Body of pancreas (tissue), 4 donors: ENCODE results near the gene SLC6A20. TPM values are rescaled to one million over a fixed set of nuclear protein-coding genes. Genes with fewer than 3 reads are reported as not detected.
"Not testable (repeated sequence)": the region's sequence is repeated elsewhere in the genome, so short reads cannot be mapped to it uniquely, and the experiment has no call there.

Source experiments
- ATAC-seq: fragments of 150-250 bp; one replicate; pipeline ENCODE4 v1.9.1; 2016
- DNase-seq, 4 donors: peaks; one replicate each; pipeline ENCODE4 v3.0.0-alpha.2; 2019
- H3K27ac ChIP-seq, 4 donors: fragments of 200-600 bp; sonication (generic); 1 replicate in 3 of 4; 2 replicates in 1 of 4; pipeline versions ENCODE4 v1.5.1 to v1.6.1; 2016 to 2019; ENCODE audit warnings: mild to moderate bottlenecking in 1 of 4, mixed read lengths in 1 of 4, moderate library complexity in 1 of 4
- H3K27me3 ChIP-seq, 2 donors: fragments of 200-600 bp; sonication (generic); one replicate each; pipeline ENCODE4 v1.6.0; 2016; ENCODE audit warnings: mild to moderate bottlenecking in 1 of 2
- H3K36me3 ChIP-seq, 2 donors: fragments of 200-600 bp; sonication (generic); replicated peaks in 1 of 2; 2 replicates each; pipeline ENCODE4 v1.5.1; 2016; ENCODE audit warnings: low read depth in 2 of 2; ENCODE audit not compliant: insufficient read depth in 1 of 2
- H3K4me1 ChIP-seq: fragments of 200-600 bp; sonication (generic); one replicate; pipeline ENCODE4 v1.6.0; 2016
- H3K4me3 ChIP-seq, 2 donors: fragments of 200-600 bp; sonication (generic); 1 replicate in 1 of 2; 2 replicates in 1 of 2; pipeline ENCODE4 v1.5.1; 2016 to 2019
- H3K9me3 ChIP-seq, 3 donors: fragments of 200-600 bp; sonication (generic); 1 replicate in 2 of 3; 2 replicates in 1 of 3; pipeline ENCODE4 v1.5.1; 2016
- POLR2A ChIP-seq, 3 donors: fragments of 450-650 bp; IDR thresholded peaks; one replicate each; pipeline ENCODE4 v1.6.1; 2016; ENCODE audit warnings: antibody characterized with exemption in 3 of 3, mild to moderate bottlenecking in 2 of 3
- WGBS, 2 donors: methylation state at CpG; one replicate each; pipeline ENCODE4 v1.1.5; 2017; 5-methylcytosine and 5-hydroxymethylcytosine counted together
- intact Hi-C: fragments of 100-400 bp; cut with DNase I; formaldehyde crosslinking; loops from one replicate; pipeline ENCODE4 v1.15.1; 2023
- total RNA-seq, 2 donors: library from RNA; depleted of rRNA; stranded (reverse); fragments of >200 nt; gene quantifications; one replicate each; pipeline ENCODE4 v1.1.0, GENCODE V29; 2016
- TF ChIP-seq, protein P1 (sequence below), 7 experiments: fragments of 450-650 bp in 4 of 7; fragments of 200-600 bp in 3 of 7; sonication (generic) in 3 of 7; IDR thresholded peaks; one replicate each; pipeline ENCODE4 v1.5.1; 2016 to 2019; ENCODE audit warnings: antibody characterized with exemption in 7 of 7

Gene SLC6A20
- total RNA-seq, 2 donors from 2014 or later, result 4.7 to 5.3 TPM

DNA sequence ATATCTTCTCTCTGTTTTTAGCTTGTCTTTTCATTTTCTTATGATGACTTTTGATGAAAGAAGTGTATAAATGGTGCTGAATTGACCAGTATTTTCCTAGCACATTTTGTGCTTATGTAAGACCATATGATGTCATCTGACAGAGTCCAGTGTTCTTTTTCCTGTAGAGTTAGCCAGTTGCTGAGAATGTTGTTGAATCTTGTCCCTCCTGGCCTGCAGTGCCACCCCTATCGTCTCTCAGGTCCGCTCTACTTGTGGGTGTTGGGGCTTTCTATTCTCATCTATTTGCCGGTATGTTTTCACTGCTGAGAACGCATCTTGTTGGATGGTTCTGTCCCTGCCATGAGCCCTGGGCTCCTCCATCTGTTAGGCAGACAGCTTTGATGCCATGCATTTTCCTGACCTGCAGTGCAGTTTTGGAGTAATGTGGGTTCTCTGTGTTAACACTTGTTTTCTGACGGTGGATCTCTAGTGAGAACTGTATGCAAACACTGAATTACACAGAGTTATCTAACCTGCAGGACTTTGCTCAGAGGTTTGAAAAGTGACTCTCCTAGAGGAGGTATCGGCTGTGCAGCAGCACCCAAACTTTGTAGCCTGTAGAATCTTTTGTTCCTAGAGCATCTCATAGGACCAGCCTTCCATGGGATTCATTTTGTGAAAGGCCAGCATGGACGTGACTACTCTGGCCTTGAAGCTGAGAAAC lies 44.6 kb downstream of the SLC6A20 start:
- Histone ChIP-seq H3K4me3 (no peak overlapping the region), H3K27me3 (no peaks in the 10 kb centered on the region), H3K27ac (no peak overlapping the region), H3K4me1 (no peaks in the 10 kb centered on the region), H3K36me3 (peaks cover 0 to 1% of the 10 kb centered on the region in 2 donors), H3K9me3 (no peaks in the 10 kb centered on the region)
- WGBS, 2 donors, result 79 to 82% methylated on average over 7 of the region's 7 CpGs
- TF ChIP-seq, protein P1, sequence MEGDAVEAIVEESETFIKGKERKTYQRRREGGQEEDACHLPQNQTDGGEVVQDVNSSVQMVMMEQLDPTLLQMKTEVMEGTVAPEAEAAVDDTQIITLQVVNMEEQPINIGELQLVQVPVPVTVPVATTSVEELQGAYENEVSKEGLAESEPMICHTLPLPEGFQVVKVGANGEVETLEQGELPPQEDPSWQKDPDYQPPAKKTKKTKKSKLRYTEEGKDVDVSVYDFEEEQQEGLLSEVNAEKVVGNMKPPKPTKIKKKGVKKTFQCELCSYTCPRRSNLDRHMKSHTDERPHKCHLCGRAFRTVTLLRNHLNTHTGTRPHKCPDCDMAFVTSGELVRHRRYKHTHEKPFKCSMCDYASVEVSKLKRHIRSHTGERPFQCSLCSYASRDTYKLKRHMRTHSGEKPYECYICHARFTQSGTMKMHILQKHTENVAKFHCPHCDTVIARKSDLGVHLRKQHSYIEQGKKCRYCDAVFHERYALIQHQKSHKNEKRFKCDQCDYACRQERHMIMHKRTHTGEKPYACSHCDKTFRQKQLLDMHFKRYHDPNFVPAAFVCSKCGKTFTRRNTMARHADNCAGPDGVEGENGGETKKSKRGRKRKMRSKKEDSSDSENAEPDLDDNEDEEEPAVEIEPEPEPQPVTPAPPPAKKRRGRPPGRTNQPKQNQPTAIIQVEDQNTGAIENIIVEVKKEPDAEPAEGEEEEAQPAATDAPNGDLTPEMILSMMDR (IDR thresholded peaks at IDR 0.05), result no peak
- DNase-seq (no peak), ATAC-seq (no peak)
- intact Hi-C loops, result loop anchor here (10.0 kb wide), 1 partner anchor 183 kb away; no protein-coding TSS in a partner anchor

DNA sequence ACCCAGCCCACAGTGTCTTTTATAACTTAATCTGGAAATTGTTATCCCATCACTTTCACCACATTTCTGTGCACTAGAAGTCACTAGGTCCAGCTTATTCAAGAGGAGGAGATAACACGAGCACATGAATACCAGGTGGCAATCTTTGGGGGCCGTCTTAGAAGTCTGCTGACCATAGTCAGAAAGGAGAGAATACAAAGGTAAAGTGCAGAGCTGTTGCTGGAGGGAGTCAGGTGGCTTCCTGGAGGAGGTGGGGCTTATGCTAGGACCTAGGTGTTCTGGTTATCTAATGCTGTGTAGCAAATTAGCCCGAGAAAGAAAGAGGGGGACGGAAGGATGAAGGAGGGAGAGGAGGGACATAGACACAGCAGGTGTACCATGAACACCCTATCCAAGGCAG lies 46.5 kb downstream of the SLC6A20 start:
- peaks cover 0 to 6% of the 10 kb centered on the region in 2 donors for H3K36me3 ChIP-seq
- TF ChIP-seq, protein P1 (IDR thresholded peaks at IDR 0.05), result no peak
- TF ChIP-seq POLR2A (IDR thresholded peaks at IDR 0.05), result no peak
- no peak overlapping the region for H3K4me3 ChIP-seq
- intact Hi-C loops, result loop anchor here (10.0 kb wide), 1 partner anchor 185 kb away; no protein-coding TSS in a partner anchor
- no peak overlapping the region for H3K27ac ChIP-seq
- WGBS, 2 donors, result 59 to 69% methylated on average over 4 of the region's 4 CpGs
- H3K9me3 ChIP-seq, result no peaks in the 10 kb centered on the region
- H3K4me1 ChIP-seq, result no peaks in the 10 kb centered on the region
- H3K27me3 ChIP-seq, result no peaks in the 10 kb centered on the region
- DNase-seq (no peak), ATAC-seq (no peak)

DNA sequence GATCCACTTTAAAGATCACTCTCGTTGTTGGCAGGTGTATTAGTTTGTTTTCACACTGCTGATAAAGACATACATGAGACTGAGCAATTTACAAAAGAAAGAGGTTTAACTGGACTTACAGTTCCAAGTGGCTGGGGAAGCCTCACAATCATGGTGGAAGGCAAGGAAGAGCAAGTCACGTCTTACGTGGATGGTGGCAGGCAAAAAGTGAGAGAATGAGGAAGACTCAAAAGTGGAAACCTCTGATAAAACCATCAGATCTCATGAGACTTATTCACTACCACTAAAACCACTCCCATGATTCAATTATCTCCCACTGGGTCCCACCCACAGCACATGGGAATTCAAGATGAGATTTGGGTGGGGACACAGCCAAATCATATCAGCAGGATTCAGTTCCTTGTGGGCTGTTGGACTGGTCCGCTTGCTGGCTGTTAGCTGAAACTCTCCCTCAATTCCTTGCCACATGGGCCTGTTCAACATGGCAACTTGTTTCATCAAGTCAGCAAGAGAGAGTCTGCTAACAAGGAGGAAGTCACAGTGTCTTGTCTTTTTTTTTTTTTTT lies 47.2 kb downstream of the SLC6A20 start:
- H3K27ac ChIP-seq, ATAC-seq, H3K4me1 ChIP-seq, DNase-seq, H3K4me3 ChIP-seq, H3K9me3 ChIP-seq, H3K36me3 ChIP-seq, intact Hi-C loops, H3K27me3 ChIP-seq: not testable (repeated sequence)
- WGBS, 2 donors, result 68 to 77% methylated on average over 4 of the region's 4 CpGs

DNA sequence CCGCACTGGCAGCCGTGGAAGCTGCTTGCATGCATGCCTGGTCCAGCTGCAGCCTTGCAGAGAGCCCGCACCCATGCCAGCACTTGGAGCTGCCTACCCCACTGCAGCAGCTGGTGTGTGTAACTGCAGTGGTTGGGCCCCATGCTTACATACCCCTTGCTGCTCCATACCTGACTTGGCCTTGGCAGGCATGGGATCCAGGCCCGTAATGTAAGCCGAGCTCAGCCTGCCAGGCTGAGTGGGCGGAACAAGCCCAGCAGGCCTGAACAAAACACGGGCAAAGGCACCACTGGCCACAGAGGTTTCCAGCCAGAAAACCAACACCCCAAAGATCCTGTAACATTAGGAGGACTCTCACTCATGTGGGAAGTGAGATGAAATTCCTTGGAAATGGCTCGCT lies 48.3 kb downstream of the SLC6A20 start:
- 95 to 96% methylated on average over 8 of the region's 8 CpGs for WGBS, 2 donors
- Histone ChIP-seq H3K27me3 (no peaks in the 10 kb centered on the region), H3K4me1 (no peaks in the 10 kb centered on the region), H3K27ac (no peak overlapping the region), H3K36me3 (peaks cover 0 to 7% of the 10 kb centered on the region in 2 donors), H3K4me3 (no peak overlapping the region), H3K9me3 (no peaks in the 10 kb centered on the region)
- DNase-seq, result no peak
- TF ChIP-seq, protein P1 (IDR thresholded peaks at IDR 0.05), result no peak
- no peak for TF ChIP-seq POLR2A (IDR thresholded peaks at IDR 0.05)
- intact Hi-C loops, result no loop called here
- no peak for ATAC-seq

DNA sequence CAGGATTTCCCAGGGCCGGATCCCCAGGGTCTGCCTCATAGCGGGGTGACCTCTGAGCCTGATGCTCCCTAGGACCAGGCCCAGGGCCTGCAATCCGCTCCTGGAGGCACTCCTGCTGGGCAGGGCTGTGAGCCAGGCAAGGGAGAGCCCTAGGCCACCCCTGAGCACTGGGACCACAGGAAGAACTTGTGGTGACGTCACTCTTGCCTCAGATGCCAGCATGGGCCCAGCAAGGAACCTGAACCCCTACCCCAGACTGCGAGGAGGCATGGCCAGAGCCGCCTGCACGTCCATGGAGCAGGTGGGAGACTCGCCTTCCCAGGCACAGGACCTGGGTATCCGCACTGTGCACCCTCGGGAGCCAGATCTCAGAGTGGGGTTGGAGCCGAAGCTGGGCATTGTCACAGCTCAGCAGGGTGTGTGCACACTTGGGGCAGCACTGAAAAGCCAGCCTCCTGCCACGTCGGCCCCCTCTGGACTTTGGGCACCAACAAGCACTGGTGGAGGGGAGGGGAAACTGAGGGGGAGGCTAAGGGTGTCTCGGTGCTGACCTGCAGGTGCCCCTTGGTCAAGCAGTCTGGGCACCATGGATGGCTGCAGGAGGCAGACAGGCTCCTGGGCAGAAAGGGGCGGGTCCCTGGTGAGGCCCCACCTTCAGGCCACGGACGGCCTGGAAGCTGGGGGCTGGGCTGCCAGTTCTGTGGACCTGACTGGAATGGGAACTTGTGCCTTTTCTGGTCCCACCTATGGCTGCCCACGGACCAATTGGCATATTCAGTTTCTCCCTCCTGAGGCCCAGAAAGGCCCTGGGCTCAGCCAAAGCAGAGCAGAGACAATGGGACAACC lies 49.3 kb downstream of the SLC6A20 start:
- peaks cover 0 to 7% of the 10 kb centered on the region in 2 donors for H3K36me3 ChIP-seq
- WGBS, 2 donors, result 91 to 92% methylated on average over 5 to 18 of the region's 18 CpGs
- H3K4me1 ChIP-seq, result no peaks in the 10 kb centered on the region
- intact Hi-C loops, result no loop called here
- H3K9me3 ChIP-seq, result no peaks in the 10 kb centered on the region
- no peaks in the 10 kb centered on the region for H3K27me3 ChIP-seq
- H3K4me3 ChIP-seq, result no peak overlapping the region
- H3K27ac ChIP-seq, result no peak overlapping the region
- ATAC-seq, result no peak
- TF ChIP-seq POLR2A (IDR thresholded peaks at IDR 0.05), result no peak
- TF ChIP-seq, protein P1 (IDR thresholded peaks at IDR 0.05), result no peak
- no peak for DNase-seq
